Right lobe of liver (tissue), 6 donors: ENCODE data around the gene ZNF429. TPM values are rescaled to one million over a fixed set of nuclear protein-coding genes. Genes with fewer than 3 reads are reported as not detected.

Source experiments
- ATAC-seq, 4 donors: fragments of 200-7000 bp; cut with Tn5 transposase; one replicate each; pipeline ENCODE4 v1.9.1; 2020; ENCODE audit warnings: mild to moderate bottlenecking in 4 of 4, moderate library complexity in 4 of 4
- DNase-seq, 3 donors: peaks; one replicate each; pipeline ENCODE4 v3.0.0-alpha.2; 2020
- H3K27ac ChIP-seq, 3 donors: fragments of 200-600 bp; one replicate each; pipeline ENCODE4 v1.8.0; 2022
- H3K27me3 ChIP-seq, 2 donors: fragments of 200-600 bp; one replicate each; pipeline ENCODE4 v1.8.0; 2022
- H3K36me3 ChIP-seq, 4 donors: fragments of 200-600 bp; sonication (generic) in 1 of 4; one replicate each; pipeline versions ENCODE4 v1.5.1 to v1.8.0; 2017 to 2022; ENCODE audit warnings: control low read depth in 1 of 4
- H3K4me1 ChIP-seq, 4 donors: fragments of 200-600 bp; sonication (generic) in 1 of 4; one replicate each; pipeline versions ENCODE4 v1.5.1 to v1.8.0; 2017 to 2022; ENCODE audit warnings: control low read depth in 1 of 4
- H3K4me3 ChIP-seq, 3 donors: fragments of 200-600 bp; one replicate each; pipeline ENCODE4 v1.8.0; 2022
- H3K9me3 ChIP-seq, 4 donors: fragments of 200-600 bp; sonication (generic) in 1 of 4; one replicate each; pipeline versions ENCODE4 v1.5.1 to v1.8.0; 2017 to 2022; ENCODE audit warnings: control low read depth in 1 of 4
- CTCF ChIP-seq, 4 donors: fragments of 200-600 bp in 3 of 4; fragments of 450-650 bp in 1 of 4; IDR thresholded peaks; one replicate each; pipeline versions ENCODE4 v1.5.1 to v1.8.0; 2016 to 2022; ENCODE audit warnings: antibody characterized with exemption in 4 of 4, mild to moderate bottlenecking in 2 of 4
- POLR2A ChIP-seq: fragments of 450-650 bp; IDR thresholded peaks from one replicate; pipeline ENCODE4 v1.6.1; 2017; ENCODE audit warnings: antibody characterized with exemption, mild to moderate bottlenecking
- WGBS: methylation state at CpG from one replicate; pipeline ENCODE4 v1.1.6; 2018; ENCODE audit warnings: low coverage, low lambda C conversion rate; ENCODE audit not compliant: insufficient coverage; ENCODE audit errors: missing lambda C conversion rate; 5-methylcytosine and 5-hydroxymethylcytosine counted together
- intact Hi-C, 2 donors: fragments of 100-400 bp; cut with DNase I; formaldehyde crosslinking; loops; one replicate each; pipeline versions ENCODE4 v1.11.2 to v1.14.1; 2022
- total RNA-seq, 6 experiments: library from RNA; depleted of rRNA in 2 of 6; stranded (reverse); fragments of >200 nt in 2 of 6; fragmentation: NEBNext Ultra II Directional in 3 of 6; extraction: Animal tissue kit (Norgen Biotek cat#: 25700) in 3 of 6; gene quantifications; one replicate each; pipeline versions ENCODE4 v1.1.0 to v1.2.4, GENCODE V29; 2016 to 2023
- donor health status: DM: no; HTN: yes; CAD: no.
- donor health status: DM: no; HTN: no; CAD: no.
- donor health status: DM: no; HTN: no; CAD: no.
- donor health status: DM: no; HTN: yes; CAD: no.
- donor health status: DM: no; HTN: yes; CAD: no.

The ZNF429 gene
- total RNA-seq, 6 experiments from 2014 or later: 4.8 to 9.6 (median 7.6) TPM

- DNase-seq (no peak), ATAC-seq (peak; percentile 71 to 81 (median 77))
- WGBS: 4% methylated on average over 4 of the region's 4 CpGs
- peak overlapping the region; percentile 61 to 79 (median 74) for H3K27ac ChIP-seq
- no peaks in the 10 kb centered on the region for H3K36me3 ChIP-seq
- H3K9me3 ChIP-seq: no peaks in the 10 kb centered on the region
- H3K4me3 ChIP-seq: peak overlapping the region; percentile 35 to 56 (median 53)
- H3K4me1 ChIP-seq: peaks cover 0 to 7% (median 0%) of the 10 kb centered on the region in 4 donors
- TF ChIP-seq CTCF (IDR thresholded peaks at IDR 0.05): no peak
- no peak for TF ChIP-seq POLR2A
- intact Hi-C loops: no loop called here
- H3K27me3 ChIP-seq: no peaks in the 10 kb centered on the region
These were observed 99.0 kb downstream of the ZNF429 start for GRCh38 chr19:21604351-21604926.

Other genes starting within 250 kb of the ZNF429 start
- 1 to 10 TPM; 2.1 to 4.2 (median 3.2) TPM for gene ZNF708, start 176.2 kb upstream of the ZNF429 start, total RNA-seq
- gene ZNF738, start 146.6 kb upstream of the ZNF429 start, total RNA-seq: under 1 TPM; 0.18 to 0.81 (median 0.60) TPM
- gene ZNF493, start 108.5 kb upstream of the ZNF429 start, total RNA-seq: 1 to 10 TPM; 5.9 to 9.3 (median 6.8) TPM